IPS-18a (cell line): ENCODE measurements around the gene GH1.

Experiments used
- H3K27ac ChIP-seq: one replicate; pipeline ENCODE4 v1.5.1; 2013; ENCODE audit warnings: low read length
- H3K27me3 ChIP-seq: one replicate; pipeline ENCODE4 v1.6.1; 2013; ENCODE audit warnings: mild to moderate bottlenecking, low read length; ENCODE audit not compliant: control insufficient read depth, insufficient read depth
- H3K36me3 ChIP-seq: one replicate; pipeline ENCODE4 v1.6.1; 2013; ENCODE audit warnings: low read depth, low read length; ENCODE audit not compliant: control insufficient read depth
- H3K4me1 ChIP-seq: one replicate; pipeline ENCODE4 v1.6.1; 2013; ENCODE audit warnings: low read depth, low read length; ENCODE audit not compliant: control insufficient read depth
- H3K4me3 ChIP-seq: one replicate; pipeline ENCODE4 v1.5.1; 2013; ENCODE audit warnings: low read length
- H3K9ac ChIP-seq: one replicate; pipeline ENCODE4 v1.6.1; 2013; ENCODE audit warnings: mild to moderate bottlenecking, low read length, moderate library complexity
- H3K9me3 ChIP-seq: one replicate; pipeline ENCODE4 v1.6.1; 2013; ENCODE audit warnings: low read depth, low read length; ENCODE audit not compliant: control insufficient read depth

The GH1 gene

DNA sequence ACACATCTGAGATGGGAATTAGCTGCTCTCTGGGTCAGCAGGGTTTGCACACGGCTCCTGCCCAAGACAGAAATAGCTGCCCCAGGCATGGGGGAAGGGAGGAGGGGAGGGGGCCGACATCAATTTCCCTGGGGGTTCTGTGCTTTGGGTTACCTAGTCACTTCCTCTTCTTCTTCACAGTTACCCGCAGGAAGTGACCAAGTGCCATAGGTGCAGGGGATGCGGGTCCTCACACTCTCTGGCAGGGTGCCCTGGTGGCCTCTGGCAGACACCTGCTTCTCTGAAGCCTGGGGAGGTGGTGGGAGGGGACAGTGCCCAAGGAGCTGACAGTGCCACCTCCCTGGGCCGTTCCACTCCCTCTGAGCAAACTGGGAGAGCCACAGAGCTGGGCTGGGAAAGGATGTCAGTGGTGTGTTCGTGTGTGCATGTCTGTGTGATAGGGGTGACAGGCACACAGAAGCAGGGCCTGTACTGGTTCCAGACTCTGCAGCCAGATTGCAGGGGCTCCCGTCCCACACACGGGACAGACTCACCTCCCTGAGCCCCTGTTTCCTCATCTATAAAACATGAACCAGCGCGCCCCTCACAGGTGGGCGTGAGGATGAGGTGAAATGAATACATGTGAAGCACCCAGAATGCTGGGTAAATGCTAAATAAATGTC, 35.9 kb upstream of the GH1 start:
- Histone ChIP-seq H3K27me3 (no peaks in the 10 kb centered on the region), H3K4me3 (no peak overlapping the region), H3K4me1 (no peaks in the 10 kb centered on the region), H3K9ac (no peak overlapping the region), H3K27ac (no peak overlapping the region), H3K9me3 (no peaks in the 10 kb centered on the region), H3K36me3 (no peaks in the 10 kb centered on the region)

DNA sequence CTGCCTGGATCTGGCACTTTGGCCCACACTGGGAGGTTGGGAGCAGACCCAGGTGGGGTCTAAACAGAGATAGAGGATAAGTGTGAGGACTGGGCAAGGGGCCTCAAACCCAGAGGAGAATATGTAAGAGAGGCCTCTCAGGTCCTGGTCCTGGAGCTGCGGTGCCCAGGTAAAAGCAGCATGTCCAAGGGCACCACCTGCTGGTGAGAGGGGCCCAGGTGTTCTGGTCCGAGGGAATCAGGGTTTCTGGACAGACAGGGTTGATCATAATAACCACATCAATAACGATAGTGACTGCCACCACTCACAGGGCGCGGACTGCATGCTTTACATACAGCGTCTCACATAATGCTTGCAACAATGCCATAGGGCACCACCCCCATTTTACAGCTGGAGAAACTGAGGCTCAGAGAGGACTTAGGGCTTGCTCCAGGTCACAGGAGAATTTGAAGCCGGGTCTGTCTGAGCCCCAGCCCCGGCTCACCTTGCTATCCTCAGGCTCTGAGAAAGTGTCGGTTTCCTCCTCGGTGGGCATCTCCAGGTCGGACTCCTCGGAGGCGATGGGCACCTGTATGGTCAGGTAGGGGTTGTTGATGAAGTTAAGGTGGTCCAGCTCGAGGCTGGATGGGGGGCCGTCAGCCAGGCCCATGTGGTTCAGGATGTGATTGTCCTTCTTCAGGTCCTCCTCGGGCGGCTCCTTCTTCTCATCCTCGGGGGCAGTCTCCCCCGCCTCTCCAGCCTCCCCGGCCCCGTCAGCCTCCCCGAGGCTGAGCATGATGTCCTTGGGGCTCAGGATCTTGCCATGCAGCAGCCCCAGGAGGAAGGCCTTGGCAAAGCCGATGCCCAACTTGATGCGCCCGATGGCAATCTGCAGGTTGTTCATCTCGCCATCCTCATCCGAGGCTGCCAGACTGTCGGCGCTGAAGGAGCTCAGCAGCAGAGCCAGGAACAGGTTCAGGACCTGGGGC, 32.6 kb upstream of the GH1 start:
- Histone ChIP-seq H3K4me3 (no peak overlapping the region), H3K36me3 (no peaks in the 10 kb centered on the region), H3K9ac (no peak overlapping the region), H3K27me3 (no peaks in the 10 kb centered on the region), H3K9me3 (no peaks in the 10 kb centered on the region), H3K4me1 (no peaks in the 10 kb centered on the region), H3K27ac (no peak overlapping the region)

DNA sequence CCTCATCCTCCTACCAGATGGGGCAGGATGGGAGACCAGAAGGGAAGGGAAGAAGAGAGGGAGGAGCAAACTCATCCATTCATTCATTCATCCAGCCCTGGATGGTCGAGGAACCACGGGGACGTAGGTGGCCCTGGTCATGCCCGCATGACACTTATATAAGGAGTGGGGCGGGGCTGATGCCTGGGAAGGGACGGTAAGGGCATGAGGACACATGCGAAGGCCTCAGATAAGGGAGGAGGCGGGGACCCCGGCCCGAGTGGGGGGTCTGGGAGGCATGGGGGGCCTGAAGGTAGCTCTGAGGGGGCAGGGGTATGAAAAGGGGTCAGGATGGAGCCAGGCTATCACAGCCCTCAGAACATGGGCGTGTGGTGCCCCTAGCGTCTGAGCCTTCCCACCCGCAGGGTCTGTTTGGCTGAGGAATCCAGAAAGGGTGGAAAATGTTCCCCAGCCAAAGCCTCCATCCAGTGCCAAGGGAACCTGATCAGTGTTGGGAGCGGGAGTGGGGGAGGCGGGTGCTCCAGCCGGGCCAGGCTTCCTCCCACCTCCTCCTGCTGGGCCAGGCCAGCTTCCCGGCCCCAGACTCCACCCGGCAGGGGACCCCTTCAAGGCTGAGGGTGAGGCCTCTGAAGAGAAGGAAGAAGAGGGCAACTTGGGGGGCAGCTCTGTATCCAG, 31.1 kb upstream of the GH1 start:
- no peak overlapping the region for H3K9ac ChIP-seq
- H3K27me3 ChIP-seq: no peaks in the 10 kb centered on the region
- no peaks in the 10 kb centered on the region for H3K4me1 ChIP-seq
- H3K4me3 ChIP-seq: no peak overlapping the region
- no peaks in the 10 kb centered on the region for H3K36me3 ChIP-seq
- H3K27ac ChIP-seq: no peak overlapping the region
- H3K9me3 ChIP-seq: no peaks in the 10 kb centered on the region

DNA sequence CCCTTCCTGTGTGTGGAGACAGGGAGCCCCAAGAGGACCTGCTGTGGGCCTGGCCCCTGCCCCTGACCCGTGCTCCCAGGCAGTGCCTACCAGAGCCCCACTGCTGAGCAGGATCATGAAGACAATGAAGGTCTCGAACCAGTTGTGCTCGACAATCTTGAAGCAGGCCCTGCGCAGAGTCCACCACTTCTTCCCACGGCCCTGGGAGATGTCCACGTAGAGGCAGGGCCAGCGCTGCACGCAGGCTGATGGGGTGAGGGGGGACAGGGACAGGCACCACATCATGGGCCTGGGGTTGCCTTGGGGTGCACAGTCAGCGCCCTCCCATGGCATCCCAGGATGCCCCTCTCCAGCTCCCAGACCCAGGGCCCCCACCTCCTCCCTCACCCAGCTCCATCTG, 29.9 kb upstream of the GH1 start:
- H3K9ac ChIP-seq: no peak overlapping the region
- H3K36me3 ChIP-seq: no peaks in the 10 kb centered on the region
- H3K27ac ChIP-seq: no peak overlapping the region
- H3K9me3 ChIP-seq: no peaks in the 10 kb centered on the region
- H3K27me3 ChIP-seq: no peaks in the 10 kb centered on the region
- no peak overlapping the region for H3K4me3 ChIP-seq
- no peaks in the 10 kb centered on the region for H3K4me1 ChIP-seq

DNA sequence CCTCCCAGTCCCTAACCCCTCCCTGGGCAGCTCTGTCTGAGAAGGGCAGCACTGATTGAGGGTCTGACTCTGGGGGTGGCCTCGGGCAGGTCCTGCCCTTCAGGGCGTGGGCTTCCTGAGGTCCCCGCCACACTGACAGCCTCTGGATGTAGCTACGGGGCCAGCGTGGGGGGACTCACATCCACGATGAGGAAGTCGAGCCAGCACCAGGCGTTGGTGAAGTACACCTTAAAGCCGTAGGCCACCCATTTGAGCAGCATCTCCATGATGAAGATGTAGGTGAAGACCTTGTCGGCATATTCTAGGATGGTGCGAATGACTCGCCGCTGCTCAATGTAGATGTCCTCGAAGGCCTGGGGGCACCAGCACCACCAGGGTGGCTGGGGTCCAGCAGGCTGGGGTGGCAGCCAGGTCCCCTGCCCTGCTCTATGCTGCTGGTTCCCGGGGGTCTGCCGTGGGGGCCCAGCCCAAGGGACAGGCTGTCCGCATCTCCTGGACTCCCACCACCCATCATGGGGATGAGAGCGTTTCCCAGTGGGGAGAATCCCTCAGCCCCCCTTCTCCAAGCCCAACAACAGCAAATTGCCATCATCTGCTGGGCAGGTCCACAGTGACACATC, 29.2 kb upstream of the GH1 start:
- no peaks in the 10 kb centered on the region for H3K27me3 ChIP-seq
- H3K9me3 ChIP-seq: no peaks in the 10 kb centered on the region
- H3K9ac ChIP-seq: no peak overlapping the region
- no peaks in the 10 kb centered on the region for H3K4me1 ChIP-seq
- H3K4me3 ChIP-seq: no peak overlapping the region
- H3K36me3 ChIP-seq: no peaks in the 10 kb centered on the region
- no peak overlapping the region for H3K27ac ChIP-seq

DNA sequence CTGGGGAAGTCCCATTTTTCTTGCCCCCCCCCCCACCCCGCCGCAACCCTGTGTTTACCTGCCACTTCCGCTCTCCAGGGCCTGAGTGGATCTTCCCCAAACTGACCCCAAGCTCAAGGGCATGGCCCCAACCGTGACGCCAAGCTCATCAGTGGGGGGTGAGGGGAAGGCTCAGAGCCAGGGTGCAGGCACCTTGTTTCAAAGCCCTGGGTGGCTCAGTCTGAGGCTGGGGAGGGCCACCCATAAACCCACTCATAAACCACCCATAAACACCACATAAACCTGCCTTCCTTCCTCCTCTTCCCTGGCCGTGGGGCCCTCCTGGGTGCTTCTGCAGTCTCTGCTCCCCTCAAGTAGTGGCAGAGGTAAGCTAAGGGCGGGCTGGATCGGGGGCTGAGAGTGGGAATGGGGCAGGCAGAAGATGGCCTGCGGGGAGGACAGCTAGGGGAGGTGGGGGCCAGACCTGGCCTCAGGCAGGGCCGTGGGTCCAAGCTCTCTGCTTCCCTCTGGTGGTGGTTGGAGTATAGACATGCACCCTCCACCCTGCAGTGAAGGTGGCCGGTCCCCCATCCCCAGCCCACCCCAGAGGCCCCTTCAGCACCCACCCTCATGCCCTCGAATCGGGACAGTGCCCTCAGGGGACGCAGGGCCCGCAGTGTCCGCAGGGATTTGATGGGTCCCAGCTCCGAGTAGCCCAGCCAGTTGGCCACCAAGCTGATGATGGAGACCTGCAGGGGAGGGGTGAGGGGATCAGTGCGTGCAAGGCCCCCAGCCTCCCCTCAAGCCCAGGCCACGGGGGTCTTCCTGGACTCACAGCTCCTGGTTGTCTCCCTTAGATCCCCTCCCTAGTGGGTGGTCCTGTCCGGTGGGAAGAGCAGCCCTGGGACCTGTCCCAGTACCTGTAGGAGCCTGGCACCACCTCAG, 28.1 kb upstream of the GH1 start:
- Histone ChIP-seq H3K27me3 (no peaks in the 10 kb centered on the region), H3K9me3 (no peaks in the 10 kb centered on the region), H3K4me1 (no peaks in the 10 kb centered on the region), H3K9ac (no peak overlapping the region), H3K36me3 (no peaks in the 10 kb centered on the region), H3K4me3 (no peak overlapping the region), H3K27ac (no peak overlapping the region)

DNA sequence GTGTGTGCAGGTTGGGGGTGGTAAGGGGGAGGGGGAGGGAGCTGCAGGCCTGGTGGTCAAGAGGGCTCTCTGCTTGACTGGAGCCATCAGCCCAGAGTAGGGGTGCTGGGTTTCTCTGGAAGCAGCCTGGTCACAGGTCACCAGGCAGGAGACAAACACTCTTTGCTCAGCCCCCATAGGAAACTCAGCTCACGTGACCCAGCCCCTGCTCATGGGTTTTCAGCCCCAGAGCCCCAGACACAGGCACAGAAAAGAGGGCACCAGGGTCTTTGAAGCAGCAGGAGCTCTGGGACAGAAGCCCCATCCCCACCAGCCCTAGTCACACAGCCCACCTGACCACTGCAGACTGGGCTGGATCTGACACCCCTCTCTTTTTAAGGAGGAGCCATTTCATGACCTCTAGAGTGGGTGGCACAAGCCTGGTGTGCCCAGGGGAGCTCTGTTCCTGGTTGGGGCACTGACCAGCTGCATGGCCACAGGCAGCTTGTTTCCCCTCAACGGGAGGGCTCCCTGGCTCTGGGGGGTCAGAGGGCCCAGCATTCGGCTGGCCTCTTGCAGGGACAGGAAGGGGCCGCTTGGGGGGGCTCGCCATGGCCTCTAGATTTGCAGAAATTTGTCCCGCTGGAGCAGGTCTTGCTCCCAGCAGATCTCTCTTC, 27.3 kb upstream of the GH1 start:
- Histone ChIP-seq H3K4me3 (no peak overlapping the region), H3K9ac (no peak overlapping the region), H3K4me1 (no peaks in the 10 kb centered on the region), H3K27me3 (no peaks in the 10 kb centered on the region), H3K9me3 (no peaks in the 10 kb centered on the region), H3K27ac (no peak overlapping the region), H3K36me3 (no peaks in the 10 kb centered on the region)

DNA sequence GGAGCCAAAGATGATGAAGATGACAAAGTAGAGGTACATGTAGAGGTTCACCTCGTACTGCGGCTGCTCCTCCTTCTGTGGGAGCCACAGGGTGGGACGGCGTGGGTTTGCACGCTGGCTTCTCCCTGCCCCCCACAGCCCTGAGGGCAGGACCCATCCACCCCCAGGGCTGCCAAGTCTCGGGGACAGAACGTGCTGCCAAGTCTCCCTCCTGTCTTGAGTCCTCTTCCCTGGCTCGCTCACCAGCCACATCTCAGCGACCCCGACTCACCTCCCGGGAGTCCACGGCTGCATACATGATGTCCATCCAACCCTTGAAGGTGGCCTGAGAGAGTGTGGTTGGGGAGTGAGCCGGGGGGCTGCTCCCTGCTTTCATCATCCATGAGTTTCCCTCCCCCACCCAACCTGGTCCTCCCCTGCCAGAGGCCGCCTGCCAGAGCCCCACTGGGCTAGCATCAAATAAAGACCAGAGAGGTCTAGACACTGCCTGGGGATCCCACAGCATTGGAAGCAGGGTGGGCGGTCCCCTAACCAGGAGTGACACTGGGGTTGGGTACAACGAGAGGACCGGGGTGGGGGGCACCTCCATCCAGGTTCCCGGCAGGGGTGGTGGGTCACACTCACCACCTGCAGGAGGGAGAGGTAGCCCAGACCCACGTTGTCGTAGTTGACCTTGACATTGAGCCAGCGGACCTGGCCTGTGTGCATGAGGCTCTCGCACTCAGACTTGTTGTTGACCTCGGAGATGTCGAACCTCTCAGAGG, 26.3 kb upstream of the GH1 start:
- Histone ChIP-seq H3K9me3 (no peaks in the 10 kb centered on the region), H3K4me3 (no peak overlapping the region), H3K27me3 (no peaks in the 10 kb centered on the region), H3K4me1 (no peaks in the 10 kb centered on the region), H3K36me3 (no peaks in the 10 kb centered on the region), H3K9ac (no peak overlapping the region), H3K27ac (no peak overlapping the region)

DNA sequence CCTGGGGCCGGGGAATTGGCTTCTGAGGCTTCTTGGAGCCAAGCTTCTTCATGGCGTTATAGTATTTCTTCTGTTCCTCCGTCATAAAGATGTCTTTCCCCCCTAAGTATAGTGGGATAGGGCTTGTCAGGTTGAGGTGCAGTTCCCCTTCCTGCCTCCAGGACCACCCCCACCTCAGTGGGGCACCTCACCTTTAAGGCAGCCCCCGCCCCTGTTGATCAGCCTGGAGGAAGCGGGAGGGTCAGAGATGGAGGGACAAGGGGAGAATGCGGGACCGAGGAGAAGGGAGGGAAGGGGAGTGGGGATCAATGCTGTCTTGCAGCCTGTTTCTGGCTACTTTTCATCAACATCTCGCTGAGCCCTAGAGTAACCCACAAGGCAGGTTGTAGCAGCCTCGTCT, 25.1 kb upstream of the GH1 start:
- H3K4me3 ChIP-seq: no peak overlapping the region
- H3K27ac ChIP-seq: no peak overlapping the region
- no peaks in the 10 kb centered on the region for H3K27me3 ChIP-seq
- no peaks in the 10 kb centered on the region for H3K4me1 ChIP-seq
- no peak overlapping the region for H3K9ac ChIP-seq
- no peaks in the 10 kb centered on the region for H3K9me3 ChIP-seq
- H3K36me3 ChIP-seq: no peaks in the 10 kb centered on the region
